ENCODE results near the gene NPC2.

NPC2 gene

GRCh38 chr14:74522740-74523139 is 29.6 kb upstream of the NPC2 start:
- CTCF ChIA-PET: no interaction called here
- TF ChIP-seq, protein P1, sequence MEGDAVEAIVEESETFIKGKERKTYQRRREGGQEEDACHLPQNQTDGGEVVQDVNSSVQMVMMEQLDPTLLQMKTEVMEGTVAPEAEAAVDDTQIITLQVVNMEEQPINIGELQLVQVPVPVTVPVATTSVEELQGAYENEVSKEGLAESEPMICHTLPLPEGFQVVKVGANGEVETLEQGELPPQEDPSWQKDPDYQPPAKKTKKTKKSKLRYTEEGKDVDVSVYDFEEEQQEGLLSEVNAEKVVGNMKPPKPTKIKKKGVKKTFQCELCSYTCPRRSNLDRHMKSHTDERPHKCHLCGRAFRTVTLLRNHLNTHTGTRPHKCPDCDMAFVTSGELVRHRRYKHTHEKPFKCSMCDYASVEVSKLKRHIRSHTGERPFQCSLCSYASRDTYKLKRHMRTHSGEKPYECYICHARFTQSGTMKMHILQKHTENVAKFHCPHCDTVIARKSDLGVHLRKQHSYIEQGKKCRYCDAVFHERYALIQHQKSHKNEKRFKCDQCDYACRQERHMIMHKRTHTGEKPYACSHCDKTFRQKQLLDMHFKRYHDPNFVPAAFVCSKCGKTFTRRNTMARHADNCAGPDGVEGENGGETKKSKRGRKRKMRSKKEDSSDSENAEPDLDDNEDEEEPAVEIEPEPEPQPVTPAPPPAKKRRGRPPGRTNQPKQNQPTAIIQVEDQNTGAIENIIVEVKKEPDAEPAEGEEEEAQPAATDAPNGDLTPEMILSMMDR (IDR thresholded peaks at IDR 0.05; ENCODE audit: insufficient read depth, low read length, missing control alignments): no peak

DNA sequence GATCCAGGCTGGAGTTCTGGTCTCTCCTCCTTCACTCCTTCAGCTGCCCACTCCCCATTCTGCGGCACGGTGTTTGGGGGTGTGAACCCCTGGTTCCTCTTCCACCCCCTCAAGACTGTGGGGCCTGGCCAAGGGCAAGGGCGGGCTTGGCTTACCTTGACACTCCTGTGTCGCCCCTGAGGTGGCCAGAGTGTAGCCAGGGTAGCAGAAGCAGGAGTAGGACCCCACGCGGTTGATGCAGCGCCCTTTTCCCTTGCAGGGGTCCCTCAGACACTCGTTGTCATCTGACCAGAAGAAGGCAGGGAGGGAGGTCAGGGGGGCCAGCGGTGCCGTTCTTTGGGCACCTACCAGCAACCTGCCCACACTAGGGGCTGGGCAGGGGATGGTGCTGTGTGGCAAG is 28.7 kb upstream of the NPC2 start:
- DNase-seq (ENCODE audit: low read depth, low spot score): no peak
- ChIA-PET POLR2A (no interaction called here), CTCF (no interaction called here)
- TF ChIP-seq, protein P1 (IDR thresholded peaks at IDR 0.05; ENCODE audit: insufficient read depth, low read length, missing control alignments): no peak
- no peak overlapping the region for H3K4me3 ChIP-seq (ENCODE audit: low read depth, low read length)

More at GRCh38 chr14:74522740-74523139, 29.6 kb upstream of the NPC2 start:
- no peak overlapping the region for H3K4me3 ChIP-seq (ENCODE audit: low read depth, low read length)
- POLR2A ChIA-PET: no interaction called here
- DNase-seq (ENCODE audit: low read depth, low spot score): no peak

DNA sequence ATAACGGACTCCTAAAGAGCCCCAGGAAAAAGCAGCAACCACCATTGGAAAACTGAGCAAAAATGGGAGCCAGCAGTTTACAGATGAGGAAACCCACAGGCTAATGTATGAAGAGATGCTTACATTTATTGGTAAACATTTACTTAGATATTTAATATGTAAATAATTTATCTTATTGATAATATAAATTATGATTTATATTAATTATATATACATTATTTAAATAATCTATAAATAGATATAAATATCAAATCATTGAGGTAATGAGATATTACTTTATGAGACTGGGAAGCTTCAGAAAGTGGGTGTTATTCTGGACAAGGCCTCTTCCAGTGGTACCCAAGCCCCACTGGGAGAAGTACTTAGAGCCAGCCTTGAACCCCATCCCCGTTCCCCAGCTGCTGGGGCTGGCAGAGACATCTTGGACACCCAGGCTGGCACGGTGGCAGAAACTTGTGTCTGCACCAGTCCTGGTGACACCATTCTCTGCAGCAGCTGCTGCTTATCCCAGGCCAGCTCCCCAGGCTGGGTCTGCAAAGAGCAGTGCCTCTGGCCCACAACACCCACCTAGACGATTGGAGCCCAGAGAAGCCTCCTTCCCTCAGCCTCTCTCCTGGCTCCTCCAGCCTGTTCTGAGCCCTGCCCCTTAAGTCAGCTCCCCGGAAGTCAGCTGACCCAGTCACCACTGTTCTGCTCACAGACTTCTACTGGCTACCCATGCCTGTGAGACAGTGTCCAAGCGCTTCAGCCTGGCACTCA is 26.4 kb upstream of the NPC2 start:
- TF ChIP-seq, protein P1 (IDR thresholded peaks at IDR 0.05; ENCODE audit: insufficient read depth, low read length, missing control alignments): no peak
- POLR2A ChIA-PET: no interaction called here
- no peak for DNase-seq (ENCODE audit: low read depth, low spot score)
- CTCF ChIA-PET: interaction anchor here (1.0 to 1.4 kb wide), 3 partner anchors 11 to 19 kb away, joined by 3 read pairs; no protein-coding TSS in a partner anchor
- H3K4me3 ChIP-seq (ENCODE audit: low read depth, low read length): no peak overlapping the region

DNA sequence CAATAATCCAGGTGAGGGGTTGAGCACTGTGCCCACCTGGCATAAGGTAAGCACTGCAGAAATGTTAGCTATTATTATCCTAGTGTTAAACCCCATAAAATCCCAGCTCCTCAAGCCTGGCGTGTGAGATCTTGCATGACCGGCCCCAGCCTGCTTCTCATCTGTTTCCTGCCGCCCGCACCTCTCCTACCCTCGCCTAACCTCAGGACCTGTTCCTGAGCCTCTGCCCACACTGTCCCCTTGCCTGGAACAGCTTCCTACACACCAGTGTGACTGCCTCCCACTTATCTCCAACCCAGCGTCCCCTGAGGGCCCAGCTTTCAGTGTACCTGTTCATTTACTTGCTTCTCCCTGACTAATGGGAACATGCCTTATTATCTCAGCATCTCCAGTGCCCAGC is 25.1 kb upstream of the NPC2 start:
- CTCF ChIA-PET: interaction anchor here (0.8 to 1.4 kb wide), 4 partner anchors 9 to 13 kb away, joined by 3 to 5 read pairs (median 4); no protein-coding TSS in a partner anchor
- POLR2A ChIA-PET: no interaction called here
- TF ChIP-seq, protein P1 (IDR thresholded peaks at IDR 0.05; ENCODE audit: insufficient read depth, low read length, missing control alignments): no peak
- DNase-seq (ENCODE audit: low read depth, low spot score): no peak
- H3K4me3 ChIP-seq (ENCODE audit: low read depth, low read length): no peak overlapping the region

DNA sequence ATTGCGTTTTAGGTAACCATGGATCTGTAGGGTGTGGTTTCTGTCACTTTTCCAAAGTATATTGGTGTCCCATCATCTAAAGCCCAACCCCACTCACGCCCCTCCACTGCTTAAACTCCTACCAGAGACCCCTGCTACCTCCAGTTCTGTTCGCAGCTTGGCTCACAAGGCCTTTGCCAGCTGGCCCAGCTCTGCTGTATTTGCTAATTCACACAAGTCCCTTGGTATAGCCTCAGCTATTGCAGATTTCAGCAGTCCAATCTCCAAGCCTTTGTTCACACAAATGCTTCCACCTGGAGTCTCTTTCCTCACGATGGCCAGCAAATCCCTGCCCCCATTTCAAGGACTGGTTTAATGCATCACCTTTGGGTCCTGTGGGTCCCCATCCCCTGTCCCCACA is 24.6 kb upstream of the NPC2 start:
- ChIA-PET POLR2A (interaction anchor here (0.7 to 1.0 kb wide), 2 partner anchors 14 to 99 kb away, joined by 3 to 4 read pairs; no protein-coding TSS in a partner anchor), CTCF (interaction anchor here (0.8 to 1.3 kb wide), 3 partner anchors 9 to 13 kb away, joined by 3 to 5 read pairs (median 4); no protein-coding TSS in a partner anchor)
- DNase-seq (ENCODE audit: low read depth, low spot score): no peak
- TF ChIP-seq, protein P1 (IDR thresholded peaks at IDR 0.05; ENCODE audit: insufficient read depth, low read length, missing control alignments): no peak
- H3K4me3 ChIP-seq (ENCODE audit: low read depth, low read length): no peak overlapping the region

DNA sequence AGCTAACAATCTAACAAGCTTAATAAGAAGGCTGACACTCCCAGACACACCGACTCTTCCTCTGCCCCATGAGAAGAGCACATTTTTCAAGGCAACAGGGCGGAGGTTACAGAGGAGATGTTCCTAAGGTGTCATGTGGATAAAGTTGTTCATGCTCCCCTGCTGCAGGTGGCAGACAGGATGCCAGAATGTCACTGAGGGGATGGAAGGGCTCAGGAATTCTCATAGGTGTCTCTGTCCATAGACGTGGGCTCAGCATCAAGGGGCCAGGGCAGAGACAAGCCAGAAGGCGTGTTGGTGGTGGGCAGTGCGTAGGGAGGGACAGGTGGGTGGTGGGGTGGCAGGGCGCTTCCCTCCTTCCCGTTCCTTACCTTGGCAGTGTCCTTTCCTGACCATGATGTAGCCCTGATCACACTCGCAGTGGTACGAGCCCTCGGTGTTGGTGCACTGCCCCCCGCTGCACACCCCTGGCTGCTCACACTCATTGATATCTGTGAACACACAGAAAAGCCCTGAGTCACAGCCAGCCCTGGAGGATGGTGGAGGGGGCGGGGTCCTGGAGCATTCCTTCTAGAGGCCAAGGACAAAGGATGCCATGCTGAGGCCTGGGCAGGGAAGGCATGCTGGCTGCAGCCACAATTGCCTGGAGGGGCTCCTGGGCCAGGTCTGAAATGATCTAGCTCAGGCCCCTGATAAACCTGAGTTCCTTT is 23.5 kb upstream of the NPC2 start:
- CTCF ChIA-PET: interaction anchor here (1.1 to 1.9 kb wide), 3 partner anchors 10 to 12 kb away, joined by 4 to 7 read pairs (median 4); no protein-coding TSS in a partner anchor
- H3K4me3 ChIP-seq (ENCODE audit: low read depth, low read length): no peak overlapping the region
- POLR2A ChIA-PET: interaction anchor here (1.0 kb wide), 1 partner anchor 13 kb away, joined by 3 read pairs; no protein-coding TSS in a partner anchor
- TF ChIP-seq, protein P1 (IDR thresholded peaks at IDR 0.05; ENCODE audit: insufficient read depth, low read length, missing control alignments): no peak
- DNase-seq (ENCODE audit: low read depth, low spot score): no peak

All from AG04449 (cell line).